SU-DHL-6 (cell line): ENCODE data around the gene GARIN1A.

Source experiments
- H2AFZ ChIP-seq: fragments of 200-600 bp; sonication (generic); 2 replicates; pipeline ENCODE4 v1.6.1; 2014; ENCODE audit warnings: low read depth, mild to moderate bottlenecking, moderate library complexity, mixed read lengths, antibody characterized with exemption, low read length; ENCODE audit not compliant: severe bottlenecking
- H3F3A ChIP-seq: fragments of 200-600 bp; shearing (Covaris generic); 2 replicates; pipeline ENCODE4 v1.6.0; 2016; ENCODE audit warnings: antibody characterized with exemption, mild to moderate bottlenecking; ENCODE audit not compliant: insufficient read depth
- H3K27ac ChIP-seq: fragments of 200-600 bp; sonication (generic); 2 replicates; pipeline ENCODE4 v1.5.1; 2016; ENCODE audit warnings: low read depth, mild to moderate bottlenecking, low read length, moderate library complexity, mixed read lengths
- H3K27me3 ChIP-seq: fragments of 200-600 bp; sonication (generic), shearing (Covaris generic); 2 replicates; pipeline ENCODE4 v1.6.0; 2014; ENCODE audit warnings: mild to moderate bottlenecking, low read length
- H3K36me3 ChIP-seq: fragments of 200-600 bp; sonication (generic); 2 replicates; pipeline ENCODE4 v1.6.1; 2014; ENCODE audit warnings: mild to moderate bottlenecking, low read length, mixed read lengths
- H3K4me2 ChIP-seq: fragments of 300-600, 200-600 bp; shearing (Covaris generic), sonication (generic); 2 replicates; pipeline ENCODE4 v1.6.0; 2014; ENCODE audit warnings: low read length, low read depth, mild to moderate bottlenecking; ENCODE audit not compliant: poor library complexity, severe bottlenecking
- H3K4me3 ChIP-seq: fragments of 200-600 bp; sonication (generic); 2 replicates; pipeline ENCODE4 v1.5.1; 2014; ENCODE audit warnings: antibody characterized with exemption, low read length, mild to moderate bottlenecking, mixed read lengths; ENCODE audit not compliant: insufficient read depth, poor library complexity, severe bottlenecking
- H3K79me2 ChIP-seq: fragments of 200-600 bp; sonication (generic); 2 replicates; pipeline ENCODE4 v1.6.1; 2014; ENCODE audit warnings: mild to moderate bottlenecking, low read length, moderate library complexity; ENCODE audit not compliant: insufficient read depth
- H3K9ac ChIP-seq: fragments of 200-600 bp; sonication (generic); 2 replicates; pipeline ENCODE4 v1.7.0; 2014; ENCODE audit warnings: mild to moderate bottlenecking, low read length
- H3K9me2 ChIP-seq: fragments of 200-600 bp; sonication (generic); replicated peaks from 2 replicates; pipeline ENCODE4 v1.6.1; 2014; ENCODE audit warnings: low read length; ENCODE audit not compliant: insufficient read depth
- H3K9me3 ChIP-seq: fragments of 200-600 bp; sonication (generic); 2 replicates; pipeline ENCODE4 v1.6.1; 2014; ENCODE audit warnings: low read length, mixed read lengths; ENCODE audit not compliant: insufficient read depth
- H4K20me1 ChIP-seq: fragments of 200-600 bp; sonication (generic); 2 replicates; pipeline ENCODE4 v1.6.1; 2014; ENCODE audit warnings: low read depth, mild to moderate bottlenecking, antibody characterized with exemption, low read length, moderate library complexity, mixed read lengths
- EZH2phosphoT487 ChIP-seq: fragments of 200-600 bp; sonication (generic), shearing (Covaris generic); conservative IDR thresholded peaks from 2 replicates; pipeline ENCODE4 v1.6.1; 2018; ENCODE audit warnings: mild to moderate bottlenecking, antibody characterized with exemption, low read length, moderate library complexity, mixed read lengths
- TF ChIP-seq, protein P1 (sequence below): fragments of 200-600 bp; sonication (generic); IDR thresholded peaks from one replicate; pipeline ENCODE4 v1.5.1; 2017; ENCODE audit warnings: antibody characterized with exemption, mild to moderate bottlenecking, low read length, moderate library complexity; ENCODE audit not compliant: insufficient read depth, poor library complexity, severe bottlenecking

Gene GARIN1A

DNA sequence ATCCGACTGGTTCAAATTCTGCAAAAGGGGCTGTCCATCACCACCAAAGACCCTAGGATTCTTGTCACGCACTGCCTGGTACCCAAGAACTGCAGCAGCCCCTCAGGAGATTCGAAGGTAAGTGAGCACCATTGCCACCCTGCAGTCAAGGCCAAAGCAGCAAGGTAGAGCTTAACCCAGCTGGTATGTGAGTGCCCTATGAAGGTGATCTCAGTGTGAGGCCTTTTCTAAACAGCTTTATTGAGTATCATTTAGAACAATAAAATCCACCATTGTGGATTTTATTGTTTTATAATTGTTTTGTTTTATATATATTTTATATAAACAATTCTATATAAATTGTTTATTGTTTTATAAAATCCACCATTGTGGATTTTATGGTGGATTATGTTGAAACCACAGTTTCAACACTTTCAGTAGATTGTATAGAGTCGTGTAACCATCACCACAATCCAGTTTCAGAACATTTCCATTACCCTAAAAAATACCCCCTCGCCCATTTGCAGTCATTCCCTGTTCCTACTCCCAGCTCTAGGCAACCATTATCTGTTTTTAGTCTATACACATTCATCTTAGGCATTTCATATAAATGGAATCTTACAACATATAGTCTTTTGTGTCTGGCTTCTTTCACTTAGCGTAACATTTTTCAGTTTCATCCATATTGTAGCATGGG, 47.0 kb downstream of the GARIN1A start:
- Histone ChIP-seq H3K9ac (no peak overlapping the region), H3K27ac (no peak overlapping the region), H3K4me3 (no peak overlapping the region), H3K4me2 (no peak overlapping the region), H3K9me3 (no peaks in the 10 kb centered on the region), H3K9me2 (no peaks in the 10 kb centered on the region), H3K36me3 (no peaks in the 10 kb centered on the region), H2AFZ (no peak overlapping the region), H4K20me1 (no peaks in the 10 kb centered on the region), H3K79me2 (no peaks in the 10 kb centered on the region), H3F3A (no peaks in the 10 kb centered on the region), H3K27me3 (no peaks in the 10 kb centered on the region)
- no peak for TF ChIP-seq EZH2phosphoT487
- TF ChIP-seq, protein P1, sequence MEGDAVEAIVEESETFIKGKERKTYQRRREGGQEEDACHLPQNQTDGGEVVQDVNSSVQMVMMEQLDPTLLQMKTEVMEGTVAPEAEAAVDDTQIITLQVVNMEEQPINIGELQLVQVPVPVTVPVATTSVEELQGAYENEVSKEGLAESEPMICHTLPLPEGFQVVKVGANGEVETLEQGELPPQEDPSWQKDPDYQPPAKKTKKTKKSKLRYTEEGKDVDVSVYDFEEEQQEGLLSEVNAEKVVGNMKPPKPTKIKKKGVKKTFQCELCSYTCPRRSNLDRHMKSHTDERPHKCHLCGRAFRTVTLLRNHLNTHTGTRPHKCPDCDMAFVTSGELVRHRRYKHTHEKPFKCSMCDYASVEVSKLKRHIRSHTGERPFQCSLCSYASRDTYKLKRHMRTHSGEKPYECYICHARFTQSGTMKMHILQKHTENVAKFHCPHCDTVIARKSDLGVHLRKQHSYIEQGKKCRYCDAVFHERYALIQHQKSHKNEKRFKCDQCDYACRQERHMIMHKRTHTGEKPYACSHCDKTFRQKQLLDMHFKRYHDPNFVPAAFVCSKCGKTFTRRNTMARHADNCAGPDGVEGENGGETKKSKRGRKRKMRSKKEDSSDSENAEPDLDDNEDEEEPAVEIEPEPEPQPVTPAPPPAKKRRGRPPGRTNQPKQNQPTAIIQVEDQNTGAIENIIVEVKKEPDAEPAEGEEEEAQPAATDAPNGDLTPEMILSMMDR = no peak

GRCh38 chr7:128721376-128721775, 49.3 kb downstream of the GARIN1A start:
- TF ChIP-seq EZH2phosphoT487 = no peak
- TF ChIP-seq, protein P1 = no peak
- Histone ChIP-seq H3K27me3 (no peaks in the 10 kb centered on the region), H2AFZ (no peak overlapping the region), H3K79me2 (no peaks in the 10 kb centered on the region), H3K9me2 (no peaks in the 10 kb centered on the region), H3K36me3 (no peaks in the 10 kb centered on the region), H3K9me3 (no peaks in the 10 kb centered on the region), H3K9ac (no peak overlapping the region), H3K4me2 (no peak overlapping the region), H3K4me3 (no peak overlapping the region), H3F3A (no peaks in the 10 kb centered on the region), H3K27ac (no peak overlapping the region), H4K20me1 (no peaks in the 10 kb centered on the region)
